AG10803 (cell line): ENCODE results near the gene PHF12.
A peak's percentile ranks its signal among the peaks of the same experiment; 100 is the strongest.

Source experiments
- DNase-seq: peaks from one replicate; pipeline ENCODE4 v3.0.0; 2010; ENCODE audit warnings: low read depth
- H3K4me3 ChIP-seq: 2 replicates; pipeline ENCODE4 v1.5.1; 2011; ENCODE audit warnings: mild to moderate bottlenecking, low read length, control low read depth
- TF ChIP-seq, protein P1 (sequence below): conservative IDR thresholded peaks from 2 replicates; pipeline ENCODE4 v1.5.1; 2011; ENCODE audit warnings: mild to moderate bottlenecking, low read length, control low read depth, inconsistent platforms

PHF12 gene

DNA sequence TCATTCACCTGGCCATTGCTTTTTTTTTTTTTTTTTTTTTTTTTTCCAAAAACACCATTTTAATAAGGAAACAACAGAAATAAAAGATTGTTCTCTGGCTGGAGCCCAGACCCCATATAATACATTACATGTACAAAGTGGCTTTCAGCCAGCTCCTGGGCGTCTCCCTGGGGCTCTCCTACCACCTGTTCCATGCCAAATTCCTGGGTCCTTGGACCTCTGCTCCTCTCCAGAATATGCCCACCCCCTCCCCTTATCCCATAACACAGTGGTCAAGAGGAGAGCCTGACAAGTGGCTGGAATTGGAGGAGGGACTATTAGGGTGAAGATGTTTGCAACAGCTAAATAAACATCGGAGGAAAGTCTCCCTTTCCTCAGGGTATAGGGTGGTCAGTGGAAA lies 3.6 kb upstream of the PHF12 start:
- no peak for DNase-seq
- H3K4me3 ChIP-seq, result no peak overlapping the region
- TF ChIP-seq, protein P1, sequence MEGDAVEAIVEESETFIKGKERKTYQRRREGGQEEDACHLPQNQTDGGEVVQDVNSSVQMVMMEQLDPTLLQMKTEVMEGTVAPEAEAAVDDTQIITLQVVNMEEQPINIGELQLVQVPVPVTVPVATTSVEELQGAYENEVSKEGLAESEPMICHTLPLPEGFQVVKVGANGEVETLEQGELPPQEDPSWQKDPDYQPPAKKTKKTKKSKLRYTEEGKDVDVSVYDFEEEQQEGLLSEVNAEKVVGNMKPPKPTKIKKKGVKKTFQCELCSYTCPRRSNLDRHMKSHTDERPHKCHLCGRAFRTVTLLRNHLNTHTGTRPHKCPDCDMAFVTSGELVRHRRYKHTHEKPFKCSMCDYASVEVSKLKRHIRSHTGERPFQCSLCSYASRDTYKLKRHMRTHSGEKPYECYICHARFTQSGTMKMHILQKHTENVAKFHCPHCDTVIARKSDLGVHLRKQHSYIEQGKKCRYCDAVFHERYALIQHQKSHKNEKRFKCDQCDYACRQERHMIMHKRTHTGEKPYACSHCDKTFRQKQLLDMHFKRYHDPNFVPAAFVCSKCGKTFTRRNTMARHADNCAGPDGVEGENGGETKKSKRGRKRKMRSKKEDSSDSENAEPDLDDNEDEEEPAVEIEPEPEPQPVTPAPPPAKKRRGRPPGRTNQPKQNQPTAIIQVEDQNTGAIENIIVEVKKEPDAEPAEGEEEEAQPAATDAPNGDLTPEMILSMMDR, result no peak

- TF ChIP-seq, protein P1, result peak; percentile 83
- no peak overlapping the region for H3K4me3 ChIP-seq
- DNase-seq, result peak; percentile 25
These were observed 2.3 kb upstream of the PHF12 start for GRCh38 chr17:28953444-28954118.

DNA sequence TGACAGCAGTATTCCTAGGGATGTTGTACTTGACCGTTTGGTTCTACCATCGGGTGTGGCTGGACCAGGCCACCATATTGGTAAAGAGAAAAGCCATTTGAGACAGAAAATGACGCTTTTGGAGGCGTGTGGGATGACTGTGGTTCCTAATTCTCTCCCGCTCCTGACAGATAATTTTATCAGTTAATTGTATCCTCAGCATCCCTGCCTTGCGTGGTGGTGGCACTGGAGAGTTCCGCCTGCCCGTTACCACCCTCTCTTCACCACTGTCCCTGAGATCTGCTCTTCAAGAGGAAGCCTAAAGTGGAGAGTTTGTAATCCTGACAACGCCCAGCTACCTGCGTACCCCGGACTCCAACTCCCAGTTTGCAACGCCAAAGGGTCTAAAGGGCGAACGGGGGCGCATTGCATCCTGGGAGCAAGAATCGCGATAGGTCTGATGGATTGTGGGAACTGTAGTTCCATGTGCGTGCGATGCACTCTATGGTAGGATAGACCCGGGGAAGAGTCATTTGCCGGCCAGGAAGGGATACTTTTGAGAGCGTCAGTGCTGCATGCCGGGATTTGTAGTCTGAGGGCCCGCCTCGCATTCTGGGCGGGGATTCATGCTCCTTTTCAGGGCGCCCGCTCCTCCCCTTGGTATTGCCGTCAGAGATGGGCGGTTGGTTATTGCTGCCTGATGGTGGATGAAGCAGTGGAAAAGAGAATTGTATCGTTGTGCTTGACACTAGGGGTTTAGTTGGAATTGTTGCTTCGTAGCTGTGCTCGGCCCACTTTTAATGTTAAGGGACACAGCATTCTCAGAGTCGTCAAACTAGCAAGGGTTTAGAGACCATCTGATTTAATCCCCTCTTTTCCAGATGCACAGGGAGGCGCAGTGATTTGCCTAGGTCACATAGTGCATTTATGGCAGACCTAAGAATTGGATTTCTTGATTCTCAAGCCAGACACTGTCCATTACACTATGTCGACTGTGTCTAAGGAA lies 965 bp upstream of the PHF12 start:
- peak overlapping the region; percentile 94 for H3K4me3 ChIP-seq
- TF ChIP-seq, protein P1, result no peak
- DNase-seq, result peak; percentile 99

DNA sequence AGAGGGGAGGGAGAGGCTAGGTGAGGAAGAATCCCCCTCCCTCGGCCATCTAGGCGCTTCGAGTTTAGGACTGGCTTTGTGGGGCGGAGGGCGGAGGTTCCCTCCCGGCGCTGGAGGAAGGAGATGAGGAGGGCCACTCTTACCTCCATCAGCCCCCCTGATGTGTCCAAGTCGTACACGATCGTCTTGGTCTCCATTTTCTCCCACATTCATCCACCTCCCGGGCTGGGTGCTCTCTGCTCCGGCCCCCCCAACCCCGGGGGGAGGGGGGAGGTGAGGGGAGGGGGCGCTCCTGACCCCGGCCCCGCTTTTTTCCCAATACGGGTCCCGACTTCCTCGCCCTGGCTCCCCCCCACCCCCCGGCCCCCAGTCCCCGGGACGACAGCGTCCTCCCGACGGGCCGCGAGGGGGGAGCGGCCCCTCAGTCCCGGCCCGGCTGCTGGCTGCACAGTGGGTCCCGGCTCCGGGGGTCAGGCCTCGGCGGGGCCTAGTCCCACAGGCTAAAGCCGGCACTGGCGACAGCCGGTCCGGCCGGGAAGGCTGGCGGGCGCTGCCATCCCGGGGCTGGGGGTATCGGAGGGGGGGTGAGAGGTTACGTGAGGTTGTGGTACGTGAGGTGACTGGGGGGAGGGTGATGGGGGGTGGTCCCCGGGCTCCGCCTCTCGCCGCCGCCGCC lies 428 bp downstream of the PHF12 start:
- peak overlapping the region; percentile 92 for H3K4me3 ChIP-seq
- TF ChIP-seq, protein P1, result no peak
- no peak for DNase-seq

GRCh38 chr17:28950017-28950751 lies 1.1 kb downstream of the PHF12 start:
- TF ChIP-seq, protein P1, result no peak
- peak overlapping the region; percentile 92 for H3K4me3 ChIP-seq
- peak; percentile 32 for DNase-seq

GRCh38 chr17:28949185-28950016 lies 1.9 kb downstream of the PHF12 start:
- DNase-seq, result peak; percentile 52
- TF ChIP-seq, protein P1, result no peak

More at GRCh38 chr17:28949185-28950016, 1.9 kb downstream of the PHF12 start:
- peak overlapping the region; percentile 92 for H3K4me3 ChIP-seq
